SU-DHL-6 (cell line): Measurements from ENCODE around the gene TMEM263.

Experiments used
- H2AFZ ChIP-seq: fragments of 200-600 bp; sonication (generic); 2 replicates; pipeline ENCODE4 v1.6.1; 2014; ENCODE audit warnings: low read depth, mild to moderate bottlenecking, moderate library complexity, mixed read lengths, antibody characterized with exemption, low read length; ENCODE audit not compliant: severe bottlenecking
- H3F3A ChIP-seq: fragments of 200-600 bp; shearing (Covaris generic); 2 replicates; pipeline ENCODE4 v1.6.0; 2016; ENCODE audit warnings: antibody characterized with exemption, mild to moderate bottlenecking; ENCODE audit not compliant: insufficient read depth
- H3K27ac ChIP-seq: fragments of 200-600 bp; sonication (generic); 2 replicates; pipeline ENCODE4 v1.5.1; 2016; ENCODE audit warnings: low read depth, mild to moderate bottlenecking, low read length, moderate library complexity, mixed read lengths
- H3K27me3 ChIP-seq: fragments of 200-600 bp; sonication (generic), shearing (Covaris generic); 2 replicates; pipeline ENCODE4 v1.6.0; 2014; ENCODE audit warnings: mild to moderate bottlenecking, low read length
- H3K36me3 ChIP-seq: fragments of 200-600 bp; sonication (generic); 2 replicates; pipeline ENCODE4 v1.6.1; 2014; ENCODE audit warnings: mild to moderate bottlenecking, low read length, mixed read lengths
- H3K4me2 ChIP-seq: fragments of 300-600, 200-600 bp; shearing (Covaris generic), sonication (generic); 2 replicates; pipeline ENCODE4 v1.6.0; 2014; ENCODE audit warnings: low read length, low read depth, mild to moderate bottlenecking; ENCODE audit not compliant: poor library complexity, severe bottlenecking
- H3K4me3 ChIP-seq: fragments of 200-600 bp; sonication (generic); 2 replicates; pipeline ENCODE4 v1.5.1; 2014; ENCODE audit warnings: antibody characterized with exemption, low read length, mild to moderate bottlenecking, mixed read lengths; ENCODE audit not compliant: insufficient read depth, poor library complexity, severe bottlenecking
- H3K79me2 ChIP-seq: fragments of 200-600 bp; sonication (generic); 2 replicates; pipeline ENCODE4 v1.6.1; 2014; ENCODE audit warnings: mild to moderate bottlenecking, low read length, moderate library complexity; ENCODE audit not compliant: insufficient read depth
- H3K9ac ChIP-seq: fragments of 200-600 bp; sonication (generic); 2 replicates; pipeline ENCODE4 v1.7.0; 2014; ENCODE audit warnings: mild to moderate bottlenecking, low read length
- H3K9me2 ChIP-seq: fragments of 200-600 bp; sonication (generic); replicated peaks from 2 replicates; pipeline ENCODE4 v1.6.1; 2014; ENCODE audit warnings: low read length; ENCODE audit not compliant: insufficient read depth
- H3K9me3 ChIP-seq: fragments of 200-600 bp; sonication (generic); 2 replicates; pipeline ENCODE4 v1.6.1; 2014; ENCODE audit warnings: low read length, mixed read lengths; ENCODE audit not compliant: insufficient read depth
- H4K20me1 ChIP-seq: fragments of 200-600 bp; sonication (generic); 2 replicates; pipeline ENCODE4 v1.6.1; 2014; ENCODE audit warnings: low read depth, mild to moderate bottlenecking, antibody characterized with exemption, low read length, moderate library complexity, mixed read lengths
- CTCF ChIP-seq: fragments of 200-600 bp; sonication (generic); IDR thresholded peaks from one replicate; pipeline ENCODE4 v1.5.1; 2017; ENCODE audit warnings: antibody characterized with exemption, mild to moderate bottlenecking, low read length, moderate library complexity; ENCODE audit not compliant: insufficient read depth, poor library complexity, severe bottlenecking
- EZH2phosphoT487 ChIP-seq: fragments of 200-600 bp; sonication (generic), shearing (Covaris generic); conservative IDR thresholded peaks from 2 replicates; pipeline ENCODE4 v1.6.1; 2018; ENCODE audit warnings: mild to moderate bottlenecking, antibody characterized with exemption, low read length, moderate library complexity, mixed read lengths

TMEM263 gene

GRCh38 chr12:106907846-106908245 lies 47.9 kb upstream of the TMEM263 start:
- Histone ChIP-seq H3K9me2 (no peaks in the 10 kb centered on the region), H3K9ac (no peak overlapping the region), H3K4me3 (no peak overlapping the region), H3K4me2 (no peak overlapping the region), H3F3A (no peaks in the 10 kb centered on the region), H2AFZ (no peak overlapping the region), H3K27ac (no peak overlapping the region), H4K20me1 (no peaks in the 10 kb centered on the region), H3K9me3 (no peaks in the 10 kb centered on the region), H3K79me2 (no peaks in the 10 kb centered on the region), H3K27me3 (no peaks in the 10 kb centered on the region), H3K36me3 (no peaks in the 10 kb centered on the region)
- no peak for TF ChIP-seq EZH2phosphoT487
- no peak for TF ChIP-seq CTCF

GRCh38 chr12:106908561-106908960 lies 47.1 kb upstream of the TMEM263 start:
- Histone ChIP-seq H3K4me3 (no peak overlapping the region), H3K9ac (no peak overlapping the region), H3K9me2 (no peaks in the 10 kb centered on the region), H3K27me3 (no peaks in the 10 kb centered on the region), H3K4me2 (no peak overlapping the region), H2AFZ (no peak overlapping the region), H3K36me3 (no peaks in the 10 kb centered on the region), H3F3A (no peaks in the 10 kb centered on the region), H4K20me1 (no peaks in the 10 kb centered on the region), H3K27ac (no peak overlapping the region), H3K79me2 (no peaks in the 10 kb centered on the region), H3K9me3 (no peaks in the 10 kb centered on the region)
- TF ChIP-seq EZH2phosphoT487 = no peak

DNA sequence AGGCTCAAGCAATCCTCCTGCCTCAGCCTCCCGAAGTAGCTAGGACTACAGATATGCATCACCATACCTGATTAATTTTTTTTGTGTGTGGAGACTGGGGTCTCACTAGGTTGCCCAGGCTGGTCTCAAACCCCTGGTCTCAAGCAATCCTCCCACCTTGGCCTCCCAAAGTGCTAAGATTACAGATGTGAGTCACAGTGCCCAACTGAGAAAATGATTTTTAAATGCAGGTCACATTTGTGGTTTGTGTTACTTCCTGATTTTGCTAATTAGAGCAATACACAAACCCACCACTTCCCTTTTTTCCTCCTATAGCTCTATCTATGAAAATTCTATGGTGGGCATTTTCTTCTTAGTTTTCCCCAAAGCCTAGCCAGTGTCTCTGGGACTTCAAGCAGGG lies 45.5 kb upstream of the TMEM263 start:
- Histone ChIP-seq H3K36me3 (no peaks in the 10 kb centered on the region), H3F3A (no peaks in the 10 kb centered on the region), H4K20me1 (no peaks in the 10 kb centered on the region), H3K4me3 (no peak overlapping the region), H3K4me2 (no peak overlapping the region), H3K79me2 (no peaks in the 10 kb centered on the region), H3K27me3 (no peaks in the 10 kb centered on the region), H2AFZ (no peak overlapping the region), H3K9me3 (no peaks in the 10 kb centered on the region), H3K9me2 (no peaks in the 10 kb centered on the region), H3K27ac (no peak overlapping the region), H3K9ac (no peak overlapping the region)
- TF ChIP-seq CTCF = no peak
- TF ChIP-seq EZH2phosphoT487 = no peak

DNA sequence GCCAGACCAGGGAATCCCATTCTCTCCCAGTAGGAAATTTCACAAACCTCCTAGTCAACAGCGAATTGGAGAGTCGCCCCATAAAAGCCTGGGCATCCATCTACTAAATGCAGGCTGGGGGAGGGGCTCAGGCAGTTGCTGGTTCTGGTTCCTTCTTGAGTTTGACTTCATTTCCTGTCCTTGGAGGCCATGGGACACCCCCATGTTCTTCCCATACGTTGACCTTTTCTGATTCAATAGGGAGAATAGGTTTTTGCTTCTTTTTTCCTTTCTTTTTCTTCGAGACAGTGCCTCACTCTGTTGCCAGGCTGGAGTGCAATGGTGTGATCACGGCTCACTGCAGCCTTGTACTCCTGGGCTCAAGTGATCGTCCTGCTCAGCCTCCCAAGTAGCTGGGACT lies 44.1 kb upstream of the TMEM263 start:
- Histone ChIP-seq H3K27me3 (no peaks in the 10 kb centered on the region), H3F3A (no peaks in the 10 kb centered on the region), H4K20me1 (no peaks in the 10 kb centered on the region), H3K9me3 (no peaks in the 10 kb centered on the region), H2AFZ (no peak overlapping the region), H3K9me2 (no peaks in the 10 kb centered on the region), H3K4me2 (no peak overlapping the region), H3K27ac (no peak overlapping the region), H3K9ac (no peak overlapping the region), H3K4me3 (no peak overlapping the region), H3K79me2 (no peaks in the 10 kb centered on the region), H3K36me3 (no peaks in the 10 kb centered on the region)
- no peak for TF ChIP-seq CTCF
- no peak for TF ChIP-seq EZH2phosphoT487
